Embryonic facial prominence (tissue), 1 donor: Measurements from ENCODE around the gene RAB40AL.

Experiments
- DNase-seq: peaks from one replicate; pipeline ENCODE4 v3.0.0-alpha.2; 2016; ENCODE audit errors: extremely low spot score

The RAB40AL gene

GRCh38 chrX:102983205-102983604 lies 46.1 kb downstream of the RAB40AL start:
- DNase-seq: no peak

DNA sequence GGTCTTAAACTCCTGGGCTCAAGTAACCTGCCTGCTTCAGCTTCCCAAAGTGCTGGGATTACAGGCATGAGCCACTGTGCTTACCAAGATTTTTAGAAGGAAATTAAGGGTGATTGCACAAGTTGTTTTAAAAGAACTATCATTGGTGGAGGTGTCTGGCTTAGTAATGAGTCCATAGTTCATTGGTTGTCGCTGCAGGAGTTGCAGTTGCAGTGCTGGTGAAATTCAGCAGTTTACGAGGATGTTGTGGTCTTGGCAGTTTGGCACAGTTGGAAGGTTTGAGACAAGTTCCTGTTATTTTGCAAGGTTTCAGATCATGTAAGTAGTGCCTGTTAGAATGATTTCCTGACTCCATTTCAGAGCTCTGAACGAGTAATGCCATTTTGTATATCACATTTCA lies 48.1 kb downstream of the RAB40AL start:
- no peak for DNase-seq
